BJ (cell line): ENCODE data around the gene SETD7. TPM values are rescaled to one million over a fixed set of nuclear protein-coding genes. Genes with fewer than 3 reads are reported as not detected.
A peak's percentile ranks its signal among the peaks of the same experiment; 100 is the strongest.

Source experiments
- CTCF ChIA-PET: fragments of 350-600 bp; formaldehyde crosslinking; extraction: SDS; loops from one replicate; lab custom pipeline; 2021; ENCODE audit warnings: antibody characterized with exemption, inconsistent platforms; lab: Yijun Ruan, JAX
- POLR2A ChIA-PET: fragments of 300-600 bp; sonication (Branson Sonifier 250); formaldehyde crosslinking; extraction: SDS; loops from one replicate; lab custom pipeline; 2021; ENCODE audit warnings: antibody characterized with exemption; lab: Charles Lee
- DNase-seq: peaks from one replicate; pipeline ENCODE4 v3.0.0-alpha.2; 2011; ENCODE audit warnings: low read depth
- H3K27me3 ChIP-seq: 2 replicates; pipeline ENCODE4 v1.6.0; 2011; ENCODE audit warnings: low read length; ENCODE audit not compliant: control insufficient read depth, insufficient read depth
- H3K36me3 ChIP-seq: 2 replicates; pipeline ENCODE4 v1.5.1; 2011; ENCODE audit warnings: low read length; ENCODE audit not compliant: control insufficient read depth, insufficient read depth
- H3K4me3 ChIP-seq: 2 replicates; pipeline ENCODE4 v1.5.1; 2011; ENCODE audit warnings: low read depth, mild to moderate bottlenecking, control low read depth, low read length
- CTCF ChIP-seq: IDR thresholded peaks from 2 replicates; pipeline ENCODE4 v1.5.1; 2011; ENCODE audit warnings: low read depth, mild to moderate bottlenecking, control low read depth, inconsistent platforms, low read length, moderate library complexity; ENCODE audit not compliant: insufficient read depth
- polyA plus RNA-seq: library from polyadenylated mRNA; depleted of rRNA; stranded (reverse); fragments of >200 nt; gene quantifications from 2 replicates; pipeline ENCODE4 v1.2.3, GENCODE V29; 2011

Gene SETD7
- polyA plus RNA-seq, 1 experiment, result 14.5 TPM

- POLR2A ChIA-PET, result no interaction called here
- no peak for DNase-seq
- CTCF ChIA-PET, result no interaction called here
- H3K4me3 ChIP-seq, result no peak overlapping the region
- no peaks in the 10 kb centered on the region for H3K36me3 ChIP-seq
- no peaks in the 10 kb centered on the region for H3K27me3 ChIP-seq
- TF ChIP-seq CTCF, result no peak
Measured at GRCh38 chr4:139460565-139460964, 95.5 kb downstream of the SETD7 start.

GRCh38 chr4:139458999-139459398 lies 97.0 kb downstream of the SETD7 start:
- no peak for TF ChIP-seq CTCF
- ChIA-PET POLR2A (interaction anchor here (0.6 kb wide), 1 partner anchor 38 kb away, joined by 4 read pairs; no protein-coding TSS in a partner anchor), CTCF (interaction anchor here (0.6 kb wide), 1 partner anchor 1927 kb away, joined by 4 read pairs; no protein-coding TSS in a partner anchor)
- DNase-seq, result no peak
- Histone ChIP-seq H3K36me3 (no peaks in the 10 kb centered on the region), H3K4me3 (no peak overlapping the region), H3K27me3 (no peaks in the 10 kb centered on the region)

- ChIA-PET POLR2A (no interaction called here), CTCF (no interaction called here)
Measured at GRCh38 chr4:139458543-139458942, 97.5 kb downstream of the SETD7 start.

GRCh38 chr4:139457318-139457717 lies 98.7 kb downstream of the SETD7 start:
- no peaks in the 10 kb centered on the region for H3K36me3 ChIP-seq
- ChIA-PET CTCF (no interaction called here), POLR2A (interaction anchor here (0.6 kb wide), 1 partner anchor 404 kb away, joined by 3 read pairs; no protein-coding TSS in a partner anchor)
- no peak for TF ChIP-seq CTCF
- no peak for DNase-seq
- no peaks in the 10 kb centered on the region for H3K27me3 ChIP-seq
- no peak overlapping the region for H3K4me3 ChIP-seq

More at GRCh38 chr4:139458543-139458942, 97.5 kb downstream of the SETD7 start:
- Histone ChIP-seq H3K4me3 (no peak overlapping the region), H3K36me3 (no peaks in the 10 kb centered on the region), H3K27me3 (no peaks in the 10 kb centered on the region)
- DNase-seq, result no peak
- TF ChIP-seq CTCF, result no peak

- Histone ChIP-seq H3K4me3 (peak overlapping the region; percentile 85), H3K36me3 (no peaks in the 10 kb centered on the region), H3K27me3 (no peaks in the 10 kb centered on the region)
- DNase-seq, result no peak
- CTCF ChIA-PET, result interaction anchor here (2.3 kb wide), 1 partner anchor 39 kb away, joined by 4 read pairs; no protein-coding TSS in a partner anchor
- TF ChIP-seq CTCF, result no peak
- POLR2A ChIA-PET, result interaction anchor here (0.7 kb wide), 1 partner anchor 180 kb away, joined by 3 read pairs; no protein-coding TSS in a partner anchor
Measured at GRCh38 chr4:139455126-139455538, 100.9 kb downstream of the SETD7 start.
